GM23338 (cell line): ENCODE measurements around the gene PIGN.

ENCODE experiments used
- CREB1 ChIP-seq: fragments of 250-450 bp; sonication (Bioruptor Pico); IDR thresholded peaks from 2 replicates; pipeline ENCODE4 v1.5.0; 2020; ENCODE audit warnings: low read depth, mild to moderate bottlenecking, moderate library complexity
- CTCF ChIP-seq, 2 experiments: fragments of 200-600 bp in 1 of 2; sonication (generic) in 1 of 2; conservative IDR thresholded peaks; 2 replicates each; pipeline versions ENCODE4 v1.5.1 to v1.6.1; 2016 to 2017; ENCODE audit warnings: antibody characterized with exemption in 2 of 2, low read depth in 2 of 2, mild to moderate bottlenecking in 2 of 2, moderate library complexity in 1 of 2
- EZH2 ChIP-seq: fragments of 200-600 bp; sonication (generic); IDR thresholded peaks from one replicate; pipeline ENCODE4 v1.8.0; 2017; ENCODE audit warnings: antibody characterized with exemption, mild to moderate bottlenecking, low read depth; ENCODE audit not compliant: unreplicated experiment
- NANOG ChIP-seq: IDR thresholded peaks from 2 replicates; pipeline ENCODE4 v1.6.1; 2016; ENCODE audit warnings: antibody characterized with exemption, borderline replicate concordance
- POLR2AphosphoS5 ChIP-seq: IDR thresholded peaks from 2 replicates; pipeline ENCODE4 v1.6.1; 2016; ENCODE audit warnings: antibody characterized with exemption, low read depth
- STAT1 ChIP-seq: IDR thresholded peaks from one replicate; pipeline ENCODE4 v1.6.1; 2016; ENCODE audit warnings: antibody characterized with exemption; ENCODE audit not compliant: unreplicated experiment
- ZNF462 ChIP-seq: fragments of 250-450 bp; sonication (Bioruptor Pico); IDR thresholded peaks from 2 replicates; pipeline ENCODE4 v1.5.0; 2020; ENCODE audit warnings: mild to moderate bottlenecking, moderate library complexity

GRCh38 chr18:62088156-62088555 lies 98.7 kb downstream of the PIGN start:
- no peak for TF ChIP-seq STAT1
- no peak for TF ChIP-seq CTCF (conservative IDR thresholded peaks at IDR 0.05; ENCODE audit: low read depth in 2 of 2)
- TF ChIP-seq EZH2 = no peak
- TF ChIP-seq POLR2AphosphoS5 = no peak
- no peak for TF ChIP-seq NANOG
- no peak for TF ChIP-seq CREB1 (CRISPR knock-in tag)
- TF ChIP-seq ZNF462 (CRISPR knock-in tag) = no peak
